Posterior vena cava (tissue), 2 donors: ENCODE results near the gene HNRNPUL2. TPM values are rescaled to one million over a fixed set of nuclear protein-coding genes. Genes with fewer than 3 reads are reported as not detected.
"Not testable (repeated sequence)": the region's sequence is repeated elsewhere in the genome, so short reads cannot be mapped to it uniquely, and the experiment has no call there.

ENCODE experiments used
- DNase-seq: peaks from one replicate; pipeline ENCODE4 v3.0.0-alpha.2; 2020; ENCODE audit warnings: low spot score
- intact Hi-C, 2 donors: fragments of 100-400 bp; cut with DNase I; formaldehyde crosslinking; loops; one replicate each; pipeline versions ENCODE4 v1.14.1 to v1.14.2; 2022 to 2023
- long read RNA-seq, 2 donors: library from polyadenylated mRNA; unstranded; transcript quantifications; one replicate each; pipeline ENCODE4 v2.0.0, GENCODE V29; 2020 to 2021
- total RNA-seq, 2 donors: library from RNA; stranded (reverse); fragmentation: NEBNext Ultra II Directional; extraction: Animal tissue kit (Norgen Biotek cat#: 25700); gene quantifications; one replicate each; pipeline ENCODE4 v1.2.1, GENCODE V29; 2021
- donor health status: DM: yes; HTN: yes; CAD: no.
- donor health status: DM: yes; HTN: yes; CAD: no.

The HNRNPUL2 gene
- total RNA-seq = 10 to 100 TPM; 45.5 to 45.9 TPM
- long read RNA-seq, donor 1, partial matches to known transcripts = 0 of 3 reads
- long read RNA-seq, donor 1, other reads (novel, unspliced or antisense) = 3 of 3 reads
- long read RNA-seq, donor 2, partial matches to known transcripts = 0 of 12 reads
- long read RNA-seq, donor 2, other reads (novel, unspliced or antisense) = 12 of 12 reads

DNA sequence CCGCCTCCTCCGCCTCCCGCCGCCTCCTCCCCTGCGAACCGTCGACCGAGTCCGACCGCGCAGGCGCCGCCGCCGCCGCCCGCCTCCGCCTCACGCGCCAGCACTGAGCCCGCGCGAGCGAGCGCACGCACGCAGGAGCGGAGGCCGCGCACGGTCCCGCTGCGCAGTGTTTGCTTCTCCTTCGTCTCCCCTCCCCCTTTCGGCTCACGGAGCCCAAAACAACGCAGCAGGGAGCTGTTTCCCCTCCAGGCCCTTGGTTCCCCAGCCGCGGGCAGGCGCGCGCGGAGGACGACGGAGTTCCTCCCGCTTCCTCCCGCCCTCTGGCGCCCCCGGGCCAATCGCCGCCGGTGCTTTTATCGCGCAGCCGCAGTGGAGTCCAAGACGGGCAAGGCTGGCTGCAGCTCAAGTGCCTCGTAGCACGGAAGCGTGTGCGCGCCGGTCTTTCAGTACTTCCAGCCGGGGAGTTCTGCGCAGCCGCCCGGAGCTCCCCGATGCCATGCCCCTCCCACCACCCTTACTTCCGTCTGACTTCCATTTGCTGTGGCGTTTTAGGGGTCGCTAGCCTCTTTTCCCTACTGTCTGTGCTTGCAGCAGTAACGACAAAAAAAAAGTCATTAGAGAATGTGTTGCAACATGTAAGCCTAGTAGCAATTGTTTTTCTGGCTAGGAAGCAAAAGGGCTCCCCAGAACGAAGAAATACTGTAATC lies at the start of gene HNRNPUL2:
HNRNPUL2 (minus strand) TSS at position 293 of the 707 bp plus-strand sequence. CDS start 301 bp downstream, outside the sequence.
- intact Hi-C loops = no loop called here

DNA sequence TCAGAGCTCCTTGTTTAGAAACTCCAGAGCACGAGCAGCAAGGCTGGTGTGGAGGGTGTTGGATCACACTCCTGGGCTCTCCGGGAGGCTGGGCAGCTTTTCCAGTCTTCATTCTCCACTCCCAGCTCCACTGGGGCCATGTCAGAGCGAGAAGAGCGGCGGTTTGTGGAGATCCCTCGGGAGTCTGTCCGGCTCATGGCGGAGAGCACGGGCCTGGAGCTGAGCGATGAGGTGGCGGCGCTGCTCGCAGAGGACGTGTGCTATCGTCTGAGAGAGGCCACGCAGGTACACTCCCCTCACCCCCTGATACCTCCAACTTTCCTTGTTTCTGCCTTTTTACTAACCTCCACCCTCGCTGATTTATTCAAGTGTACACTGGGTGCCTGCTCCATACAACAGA lies 48.4 kb upstream of the HNRNPUL2 start:
- no peak for DNase-seq
- intact Hi-C loops = no loop called here

More for the DNA sequence above, at the start of gene HNRNPUL2:
- DNase-seq = peak; percentile 100

DNA sequence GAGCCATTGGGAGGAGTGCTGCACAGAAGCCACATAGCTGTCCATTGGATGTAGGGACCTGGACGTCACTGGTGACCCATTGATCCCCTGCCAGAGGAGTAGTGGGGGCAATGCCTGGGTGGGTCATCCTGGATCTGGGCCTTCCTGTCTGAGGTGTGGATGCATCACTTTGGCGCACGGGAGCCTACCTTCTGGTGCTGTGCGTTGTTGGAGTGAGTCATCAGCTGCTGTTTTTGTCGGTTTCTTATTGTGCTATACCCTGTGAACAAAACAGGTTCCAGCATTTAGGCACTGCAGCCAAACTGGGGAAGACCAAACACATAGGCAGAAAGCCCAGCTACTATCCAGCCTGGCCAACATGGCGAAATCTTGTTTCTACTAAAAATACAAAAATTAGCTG lies 47.1 kb upstream of the HNRNPUL2 start:
- no peak for DNase-seq
- intact Hi-C loops = no loop called here

DNA sequence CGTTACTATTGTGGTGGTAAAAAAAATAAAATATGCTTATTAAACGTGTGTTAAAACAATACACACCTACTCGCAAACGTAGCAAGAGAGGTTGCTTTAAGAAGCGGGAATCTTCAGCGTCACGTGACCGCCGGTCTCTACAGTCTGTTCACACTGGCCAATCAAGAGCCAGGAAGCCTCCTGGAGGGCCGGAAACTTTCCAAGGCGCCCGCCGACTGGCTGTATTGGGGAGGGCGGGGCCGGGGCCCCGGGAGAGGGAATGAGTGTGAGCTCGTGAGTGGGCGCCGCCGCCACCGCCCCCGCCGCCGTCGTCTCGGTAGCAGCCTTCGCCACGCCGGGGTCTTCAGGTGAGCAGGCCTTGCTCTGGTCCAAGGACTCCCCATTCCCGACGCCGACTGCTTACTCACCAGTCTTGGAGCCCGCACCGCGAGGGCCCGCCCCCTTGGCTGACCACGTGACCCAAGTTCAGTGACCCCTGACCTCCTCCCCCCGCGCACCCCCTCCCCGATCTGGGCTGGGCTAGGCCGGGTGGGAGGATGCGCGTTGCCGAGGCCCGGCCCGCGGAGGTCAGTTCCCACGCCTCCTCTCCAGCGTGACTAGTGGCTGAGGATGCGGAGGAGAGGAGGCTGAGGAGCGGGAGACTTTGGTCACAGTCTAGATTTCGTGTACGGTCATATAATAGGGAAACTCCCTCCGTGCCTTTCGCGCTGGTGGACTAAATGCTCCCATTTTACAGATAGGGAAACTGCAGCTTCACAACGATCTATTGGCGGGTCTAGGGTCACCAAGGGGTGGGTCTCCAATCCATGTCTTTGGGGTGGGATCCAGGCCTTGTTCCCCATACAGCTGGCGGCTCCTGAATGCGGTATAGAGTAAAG lies 44.1 kb upstream of the HNRNPUL2 start, which contains the start of gene TAF6L:
TAF6L (plus strand) TSS at position 253 of the 878 bp plus-strand sequence. CDS start 4,388 bp downstream, outside the sequence.
- peak; percentile 99 for DNase-seq
- intact Hi-C loops = no loop called here

DNA sequence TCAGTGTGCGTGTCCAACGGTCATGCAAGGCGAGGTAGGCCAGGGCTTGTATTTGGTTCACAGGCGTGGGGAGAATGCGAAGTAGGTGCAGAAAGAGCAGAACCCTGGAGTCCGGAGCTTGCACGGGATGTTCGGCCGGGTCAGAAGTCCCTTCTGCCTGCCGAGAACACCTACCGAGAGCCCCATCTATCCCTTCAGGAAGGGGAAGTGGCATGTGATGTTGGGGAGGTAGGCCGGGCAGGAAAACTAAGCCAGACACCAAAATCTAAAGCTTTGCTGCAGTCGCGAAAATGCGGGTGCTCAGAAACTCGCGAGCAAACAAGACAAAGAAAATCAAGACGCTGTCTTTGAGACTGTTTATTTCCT lies 43.5 kb upstream of the HNRNPUL2 start:
- peak; percentile 69 for DNase-seq
- intact Hi-C loops = no loop called here

DNA sequence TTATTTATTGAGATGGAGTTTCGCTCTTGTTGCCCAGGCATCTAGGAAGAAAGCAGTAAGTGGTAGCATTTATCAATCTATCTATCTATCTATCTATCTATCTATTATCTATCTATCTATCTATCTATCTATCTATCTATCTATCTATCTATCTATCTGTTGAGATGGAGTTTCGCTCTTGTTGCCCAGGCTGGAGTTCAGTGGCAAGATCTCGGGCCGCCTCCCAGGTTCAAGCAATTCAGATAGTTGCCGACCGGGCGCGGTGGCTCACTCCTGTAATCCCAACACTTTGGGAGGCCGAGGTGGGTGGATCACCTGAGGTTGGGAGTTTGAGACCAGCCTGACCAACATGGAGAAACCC lies 33.6 kb upstream of the HNRNPUL2 start:
- DNase-seq = peak; percentile 58
- intact Hi-C loops = loop anchor here in 1 of 2 donors (10.0 kb wide), 1 partner anchor 1246 kb away; no protein-coding TSS in a partner anchor

DNA sequence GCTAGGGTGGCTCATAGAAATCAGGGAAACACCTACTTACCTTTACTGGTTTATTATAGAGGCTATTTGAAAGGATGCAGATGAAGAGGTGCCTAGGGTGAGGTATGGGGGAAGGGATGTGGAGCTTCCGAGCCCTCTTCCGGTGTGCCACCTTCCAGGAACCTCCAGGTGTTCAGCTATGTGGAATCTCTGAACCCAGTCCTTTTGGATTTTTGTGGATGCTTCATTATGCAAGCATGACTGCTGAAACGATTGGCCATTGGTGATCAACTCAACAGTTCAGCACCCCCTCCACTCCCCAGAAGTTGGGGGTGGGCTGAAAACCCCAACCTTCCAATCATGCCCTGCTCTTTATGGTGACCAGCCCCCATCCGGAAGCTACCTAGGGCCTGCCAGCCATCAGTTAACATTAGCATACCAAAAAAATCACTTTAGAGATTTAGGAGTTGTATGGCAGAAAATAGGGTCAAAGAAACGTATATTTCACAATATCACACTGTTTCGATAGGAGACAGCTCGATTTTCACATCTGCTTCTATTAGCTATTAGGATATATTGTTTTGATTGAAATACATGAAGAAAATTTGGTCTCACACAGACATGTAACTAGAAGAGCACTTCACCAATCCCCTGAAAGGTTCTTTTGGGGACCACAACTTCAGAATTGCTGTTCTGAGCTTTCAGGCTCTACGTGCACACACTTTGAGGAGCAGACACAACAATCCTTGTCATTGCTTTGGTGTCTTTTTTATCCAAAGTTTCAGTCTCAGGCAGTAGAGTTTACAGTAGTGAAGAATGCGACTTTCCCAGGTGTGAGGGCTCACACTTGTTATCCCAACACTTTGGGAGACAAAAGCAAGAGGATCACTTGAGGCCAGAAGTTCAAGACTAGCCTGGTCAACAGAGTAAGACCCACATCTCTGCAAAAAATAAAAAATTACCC lies 30.9 kb upstream of the HNRNPUL2 start:
- DNase-seq = peak; percentile 35

DNA sequence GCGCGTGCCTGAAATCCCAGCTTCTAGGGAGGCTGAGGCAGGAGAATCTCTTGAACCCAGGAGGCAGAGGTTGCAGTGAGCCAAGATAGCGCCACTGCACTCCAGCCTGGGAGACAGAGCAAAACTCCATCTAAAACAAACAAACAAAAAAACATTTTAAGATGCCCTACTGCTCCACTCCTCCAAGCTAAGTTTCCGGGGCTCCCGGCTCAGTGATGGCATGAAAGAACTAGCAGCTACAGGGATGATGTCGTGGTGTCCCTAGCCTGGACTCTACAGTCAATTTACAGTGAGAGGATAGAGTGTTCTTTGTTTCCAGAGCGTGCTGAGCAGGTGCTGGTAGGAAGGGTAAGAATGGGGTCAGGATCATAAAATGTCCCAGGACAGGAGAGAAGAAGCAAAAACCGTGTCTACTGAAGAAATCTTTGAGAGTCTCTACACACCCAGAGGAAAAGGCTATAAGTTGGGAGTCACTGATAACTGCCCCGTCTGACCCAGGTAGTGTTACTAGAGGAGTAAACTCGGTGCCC lies 27.9 kb upstream of the HNRNPUL2 start:
- intact Hi-C loops = no loop called here
- DNase-seq = peak; percentile 17

More for the DNA sequence above, 30.9 kb upstream of the HNRNPUL2 start:
- intact Hi-C loops = no loop called here

DNA sequence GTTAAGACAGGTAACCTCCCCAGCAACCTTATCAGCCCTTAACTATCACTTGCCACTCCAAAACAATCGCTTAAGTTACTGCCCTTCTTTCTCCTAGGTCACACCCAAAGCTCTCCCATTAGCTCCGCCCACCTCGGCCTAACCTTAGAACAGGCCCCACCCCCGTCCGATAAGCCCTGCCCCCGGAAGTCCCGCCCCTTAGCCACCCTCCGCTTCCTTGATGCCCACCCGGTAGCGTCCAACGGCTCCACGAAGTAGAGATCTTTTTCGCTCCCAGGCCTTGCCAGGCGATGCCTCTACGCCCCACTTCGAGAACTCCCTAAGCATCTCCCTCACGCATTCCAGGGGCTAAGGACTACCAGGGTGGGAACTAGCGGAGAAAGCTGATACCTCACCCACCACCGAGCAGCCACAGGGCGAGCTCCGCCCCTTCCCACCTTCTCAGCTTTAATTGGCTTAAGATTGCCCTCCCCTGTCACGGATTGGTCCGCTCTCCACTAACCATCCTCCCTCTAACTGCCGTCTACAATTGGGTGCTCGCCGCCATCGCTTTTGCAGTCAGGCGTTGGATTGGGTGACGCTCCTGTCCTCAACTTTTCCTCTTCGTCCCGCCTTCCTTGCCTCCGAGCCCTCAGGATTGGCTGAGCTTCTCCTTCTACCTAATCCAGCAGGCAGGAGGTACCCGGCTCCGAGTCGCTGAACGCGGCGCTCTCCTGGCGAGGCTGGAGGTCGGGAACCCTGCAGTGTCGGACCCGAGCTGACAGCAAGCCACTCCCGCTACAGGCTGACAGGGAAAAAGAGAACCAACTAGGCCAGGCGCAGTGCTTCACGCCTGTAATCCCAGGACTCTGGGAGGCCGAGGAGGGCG lies 26.7 kb upstream of the HNRNPUL2 start, which contains the start of gene ZBTB3:
ZBTB3 (minus strand) TSS at position 425 of the 868 bp plus-strand sequence. CDS start 496 bp downstream, outside the sequence.
- intact Hi-C loops = no loop called here
- peak; percentile 98 for DNase-seq

DNA sequence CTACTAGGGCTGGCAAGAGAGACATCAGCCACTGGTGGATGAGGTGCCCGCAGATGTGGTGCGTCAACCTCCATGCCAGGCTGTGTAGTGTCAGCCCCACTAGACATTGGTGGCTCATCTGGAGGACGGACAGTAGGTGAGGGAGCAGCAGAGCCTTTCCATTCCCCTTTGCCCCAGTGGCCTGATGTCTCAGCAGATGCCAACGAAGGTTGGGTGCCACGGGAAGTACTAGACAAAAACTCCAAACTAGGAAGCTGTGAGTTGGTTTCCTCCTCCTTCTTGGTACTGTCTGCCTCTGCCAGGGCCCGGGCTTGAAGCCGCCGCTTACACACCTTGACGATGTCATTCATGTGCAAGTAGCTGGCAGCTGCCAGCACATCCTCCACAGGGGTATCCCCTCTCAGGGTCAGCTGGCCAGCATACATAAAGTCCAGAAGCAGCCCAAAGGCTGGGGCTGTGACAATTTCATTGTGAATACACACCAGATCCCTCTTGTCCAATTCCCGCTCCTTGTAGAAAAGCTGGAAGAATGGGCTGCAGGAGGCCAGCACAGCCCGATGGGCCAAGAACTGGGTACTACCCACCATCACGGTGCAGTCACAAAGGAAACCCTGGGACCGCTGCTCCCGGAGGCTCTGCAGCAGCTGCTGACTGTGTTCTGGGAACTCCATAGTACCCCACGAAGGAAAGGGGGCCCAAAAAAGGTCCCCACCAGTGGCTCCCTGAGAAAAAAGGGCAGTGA lies 25.9 kb upstream of the HNRNPUL2 start:
- intact Hi-C loops = no loop called here
- DNase-seq = peak; percentile 78

DNA sequence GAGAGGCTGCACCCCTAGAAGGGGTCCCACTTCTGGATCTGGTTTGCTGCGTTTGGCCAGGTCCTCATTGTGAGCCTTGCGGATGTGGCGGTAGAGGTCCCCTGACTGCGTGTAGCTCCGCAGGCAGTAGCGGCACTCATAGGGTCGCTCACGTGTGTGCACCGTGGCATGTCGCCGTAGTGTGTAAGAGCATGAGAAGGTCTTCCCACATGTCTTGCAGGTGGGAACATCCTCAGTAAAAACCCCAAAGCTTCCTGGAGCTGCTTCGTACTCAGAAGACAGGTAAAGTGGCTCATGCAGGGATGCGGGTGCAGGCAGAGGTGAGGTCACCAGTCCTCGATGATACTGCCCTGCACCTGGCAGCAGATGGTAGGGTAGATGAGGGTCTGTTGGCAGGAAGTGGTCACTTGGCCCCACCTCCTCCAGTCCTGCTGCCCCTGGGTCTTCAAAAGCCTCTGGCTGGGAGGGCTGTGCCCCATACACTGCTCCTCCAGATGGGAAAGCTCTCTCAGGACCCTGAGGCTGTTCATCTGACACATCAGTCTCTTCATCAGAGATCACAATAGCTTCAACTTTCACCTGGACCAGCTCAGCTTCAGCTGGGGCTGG lies 25.0 kb upstream of the HNRNPUL2 start:
- peak; percentile 44 for DNase-seq
- intact Hi-C loops = no loop called here

DNA sequence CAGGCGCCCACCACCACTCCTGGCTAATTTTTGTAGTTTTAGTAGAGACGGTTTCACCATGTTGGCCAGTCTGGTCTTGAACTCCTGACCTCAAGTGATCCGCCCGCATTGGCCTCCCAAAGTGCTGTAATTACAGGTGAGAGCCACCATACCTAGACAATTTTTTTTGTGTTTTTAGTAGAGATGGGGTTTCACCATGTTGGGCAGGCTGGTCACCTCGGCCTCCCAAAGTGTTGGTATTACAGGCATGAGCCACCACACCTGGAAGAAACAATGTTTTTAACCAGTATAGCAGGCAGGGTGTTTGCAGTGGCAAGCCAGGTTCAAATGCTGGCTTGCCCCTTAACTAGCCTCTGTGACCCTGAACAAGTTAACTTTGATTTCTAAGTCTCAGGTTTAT lies 22.7 kb upstream of the HNRNPUL2 start:
- intact Hi-C loops = loop anchor here in 1 of 2 donors (2.0 kb wide), 1 partner anchor 19 kb away; no protein-coding TSS in a partner anchor
- peak; percentile 10 for DNase-seq

DNA sequence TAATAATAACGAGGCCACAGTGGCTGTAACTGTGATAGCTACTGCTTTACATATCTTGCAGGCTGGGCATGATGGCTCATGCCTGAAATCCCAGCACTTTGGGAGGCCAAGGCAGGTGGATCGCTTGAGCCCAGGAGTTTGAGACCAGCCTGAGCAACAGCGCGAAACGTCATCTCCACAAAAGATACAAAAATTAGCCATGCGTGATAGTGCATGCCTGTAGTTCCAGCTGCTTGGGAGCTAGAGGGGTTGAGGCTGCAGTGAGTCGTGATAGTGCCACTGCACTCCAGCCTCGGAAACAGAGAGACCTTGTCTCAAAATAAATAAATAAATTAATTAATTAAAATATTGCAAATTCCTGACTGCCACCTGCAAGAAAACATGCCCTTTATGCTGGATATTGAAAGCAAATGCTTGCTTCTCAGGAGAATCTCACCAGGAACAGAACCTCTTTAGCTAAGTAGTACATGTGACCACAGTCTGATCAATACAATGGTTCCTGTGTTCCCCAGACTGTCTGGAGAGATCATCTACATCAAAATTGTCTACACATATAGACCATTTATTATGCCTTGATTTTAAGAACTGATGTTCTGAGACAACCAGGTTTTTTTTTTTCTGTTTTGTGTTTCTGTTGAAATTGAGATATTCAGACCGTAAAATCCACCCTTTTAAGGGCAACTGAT lies 20.4 kb upstream of the HNRNPUL2 start:
- intact Hi-C loops = loop anchor here in 1 of 2 donors (2.0 kb wide), 1 partner anchor 17 kb away; no protein-coding TSS in a partner anchor
- DNase-seq = no peak

DNA sequence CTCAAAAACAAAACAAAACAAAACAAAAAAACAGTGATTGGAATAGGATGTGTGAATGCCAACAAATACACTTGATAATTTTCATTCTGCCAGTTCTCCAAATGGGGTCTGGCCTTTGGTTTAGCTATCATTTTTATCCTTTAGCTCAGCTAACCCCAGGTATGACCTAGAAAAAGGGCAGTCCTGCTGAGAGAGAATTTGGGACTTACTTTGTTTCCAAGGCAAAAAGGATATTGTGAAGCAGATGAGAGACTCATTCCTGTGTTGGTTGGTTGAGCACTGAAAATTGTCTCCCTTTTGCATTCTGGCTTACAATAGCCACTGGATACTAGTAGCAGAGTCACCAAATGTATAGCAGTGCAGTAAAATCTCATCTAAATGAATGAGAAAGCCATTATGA lies 9.9 kb upstream of the HNRNPUL2 start:
- no peak for DNase-seq
- intact Hi-C loops = no loop called here

DNA sequence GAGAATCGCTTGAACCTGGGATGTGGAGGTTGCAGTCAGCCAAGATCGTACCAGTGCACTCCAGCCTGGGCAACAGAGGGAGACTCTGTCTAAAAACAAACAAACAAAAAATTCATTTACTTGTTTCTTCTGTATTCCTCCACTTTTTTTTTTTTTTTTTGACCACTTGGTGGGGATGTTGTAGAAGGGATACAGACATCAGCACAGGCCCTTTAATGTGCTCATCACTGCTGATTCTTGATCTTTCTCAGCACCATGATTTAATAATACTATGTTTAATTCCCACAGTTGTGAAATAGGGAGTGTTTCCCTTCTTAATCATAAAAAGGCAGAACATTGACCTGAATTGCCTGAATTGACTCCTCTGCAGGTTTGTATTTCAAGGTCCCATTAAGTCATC lies 5.6 kb upstream of the HNRNPUL2 start:
- intact Hi-C loops = no loop called here
- no peak for DNase-seq

DNA sequence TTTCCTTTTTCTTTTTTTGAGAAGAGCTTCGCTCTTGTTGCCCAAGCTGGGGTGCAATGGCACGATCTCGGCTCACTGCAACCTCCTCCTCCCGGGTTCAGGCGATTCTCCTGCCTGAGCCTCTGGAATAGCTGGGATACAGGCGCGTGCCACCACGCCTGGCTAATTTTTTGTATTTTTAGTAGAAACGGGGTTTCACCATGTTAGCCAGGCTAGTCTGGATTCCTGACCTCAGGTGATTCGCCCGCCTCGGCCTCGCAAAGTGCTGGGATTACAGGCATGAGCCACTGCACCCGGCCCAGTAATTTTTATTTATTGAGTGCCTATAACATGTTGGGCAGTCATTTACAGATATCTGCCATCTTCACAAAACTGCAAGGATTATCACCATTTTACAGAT lies 2.8 kb upstream of the HNRNPUL2 start:
- DNase-seq = not testable (repeated sequence)
- intact Hi-C loops = loop anchor here in 1 of 2 donors (2.0 kb wide), 1 partner anchor 19 kb away; no protein-coding TSS in a partner anchor
